WERI-Rb-1 (cell line): ENCODE data around the gene TMEM255B.

Source experiments
- DNase-seq: peaks from one replicate; pipeline ENCODE4 v3.0.0-alpha.2; 2020
- H3K27ac ChIP-seq: fragments of 250-450 bp; sonication (Bioruptor Pico); 2 replicates; pipeline ENCODE4 v1.5.1; 2020; ENCODE audit warnings: mild to moderate bottlenecking, moderate library complexity
- H3K27me3 ChIP-seq: fragments of 250-450 bp; sonication (Bioruptor Pico); 2 replicates; pipeline ENCODE4 v1.5.1; 2021; ENCODE audit warnings: mild to moderate bottlenecking, low read depth, moderate library complexity; ENCODE audit not compliant: insufficient read depth, severe bottlenecking
- H3K36me3 ChIP-seq: fragments of 250-450 bp; sonication (Bioruptor Pico); 2 replicates; pipeline ENCODE4 v1.5.1; 2020; ENCODE audit warnings: mild to moderate bottlenecking, moderate library complexity
- H3K4me3 ChIP-seq: 2 replicates; pipeline ENCODE4 v1.5.1; 2011; ENCODE audit warnings: low read depth, mild to moderate bottlenecking, control low read depth, low read length
- H3K9me3 ChIP-seq: fragments of 250-450 bp; sonication (Bioruptor Pico); 2 replicates; pipeline ENCODE4 v1.5.1; 2021; ENCODE audit warnings: mild to moderate bottlenecking, moderate library complexity; ENCODE audit not compliant: severe bottlenecking
- TF ChIP-seq, protein P1 (sequence below): IDR thresholded peaks from 2 replicates; pipeline ENCODE4 v1.5.1; 2011; ENCODE audit warnings: low read depth, mild to moderate bottlenecking, control low read depth, inconsistent platforms, low read length

TMEM255B gene

DNA sequence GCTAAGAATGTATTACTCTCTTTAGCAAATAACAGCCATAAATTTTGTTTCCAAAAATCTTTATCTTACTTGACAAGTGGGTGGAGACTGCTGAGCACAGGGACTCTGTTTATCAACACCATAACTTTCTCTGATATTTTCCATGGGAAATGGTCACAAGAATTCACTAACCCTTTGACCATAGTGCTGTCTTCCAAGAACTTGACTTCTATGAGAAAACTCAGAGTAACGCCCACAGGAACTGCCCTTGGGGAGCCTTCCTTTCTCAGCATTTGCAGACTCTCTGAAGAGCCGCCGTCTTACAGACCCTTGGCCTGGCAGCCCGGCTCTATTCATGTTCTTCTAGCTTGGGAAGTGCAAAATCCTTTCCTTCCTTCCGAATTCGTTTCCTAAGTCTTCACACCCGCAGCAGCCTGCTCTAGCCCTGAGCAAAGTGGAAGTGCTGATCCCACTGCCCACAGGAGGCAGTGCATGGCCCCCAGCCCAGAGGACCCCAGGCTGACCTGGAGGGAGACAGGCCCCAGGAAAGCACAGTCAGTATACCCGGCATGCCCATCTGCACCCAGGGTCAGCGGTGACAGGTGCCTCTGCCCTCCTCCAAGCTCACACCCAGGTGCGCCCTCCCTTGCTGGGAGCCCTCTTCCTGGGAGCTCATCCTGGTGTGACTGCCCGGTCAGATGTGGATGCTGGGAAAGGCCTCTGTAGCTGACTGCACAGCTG lies 94.7 kb downstream of the TMEM255B start:
- TF ChIP-seq, protein P1, sequence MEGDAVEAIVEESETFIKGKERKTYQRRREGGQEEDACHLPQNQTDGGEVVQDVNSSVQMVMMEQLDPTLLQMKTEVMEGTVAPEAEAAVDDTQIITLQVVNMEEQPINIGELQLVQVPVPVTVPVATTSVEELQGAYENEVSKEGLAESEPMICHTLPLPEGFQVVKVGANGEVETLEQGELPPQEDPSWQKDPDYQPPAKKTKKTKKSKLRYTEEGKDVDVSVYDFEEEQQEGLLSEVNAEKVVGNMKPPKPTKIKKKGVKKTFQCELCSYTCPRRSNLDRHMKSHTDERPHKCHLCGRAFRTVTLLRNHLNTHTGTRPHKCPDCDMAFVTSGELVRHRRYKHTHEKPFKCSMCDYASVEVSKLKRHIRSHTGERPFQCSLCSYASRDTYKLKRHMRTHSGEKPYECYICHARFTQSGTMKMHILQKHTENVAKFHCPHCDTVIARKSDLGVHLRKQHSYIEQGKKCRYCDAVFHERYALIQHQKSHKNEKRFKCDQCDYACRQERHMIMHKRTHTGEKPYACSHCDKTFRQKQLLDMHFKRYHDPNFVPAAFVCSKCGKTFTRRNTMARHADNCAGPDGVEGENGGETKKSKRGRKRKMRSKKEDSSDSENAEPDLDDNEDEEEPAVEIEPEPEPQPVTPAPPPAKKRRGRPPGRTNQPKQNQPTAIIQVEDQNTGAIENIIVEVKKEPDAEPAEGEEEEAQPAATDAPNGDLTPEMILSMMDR, result no peak
- Histone ChIP-seq H3K36me3 (no peaks in the 10 kb centered on the region; the same call in 1 of the 2 replicates), H3K27me3 (no peaks in the 10 kb centered on the region), H3K27ac (no peak overlapping the region), H3K4me3 (no peak overlapping the region), H3K9me3 (no peaks in the 10 kb centered on the region)
- DNase-seq, result no peak

DNA sequence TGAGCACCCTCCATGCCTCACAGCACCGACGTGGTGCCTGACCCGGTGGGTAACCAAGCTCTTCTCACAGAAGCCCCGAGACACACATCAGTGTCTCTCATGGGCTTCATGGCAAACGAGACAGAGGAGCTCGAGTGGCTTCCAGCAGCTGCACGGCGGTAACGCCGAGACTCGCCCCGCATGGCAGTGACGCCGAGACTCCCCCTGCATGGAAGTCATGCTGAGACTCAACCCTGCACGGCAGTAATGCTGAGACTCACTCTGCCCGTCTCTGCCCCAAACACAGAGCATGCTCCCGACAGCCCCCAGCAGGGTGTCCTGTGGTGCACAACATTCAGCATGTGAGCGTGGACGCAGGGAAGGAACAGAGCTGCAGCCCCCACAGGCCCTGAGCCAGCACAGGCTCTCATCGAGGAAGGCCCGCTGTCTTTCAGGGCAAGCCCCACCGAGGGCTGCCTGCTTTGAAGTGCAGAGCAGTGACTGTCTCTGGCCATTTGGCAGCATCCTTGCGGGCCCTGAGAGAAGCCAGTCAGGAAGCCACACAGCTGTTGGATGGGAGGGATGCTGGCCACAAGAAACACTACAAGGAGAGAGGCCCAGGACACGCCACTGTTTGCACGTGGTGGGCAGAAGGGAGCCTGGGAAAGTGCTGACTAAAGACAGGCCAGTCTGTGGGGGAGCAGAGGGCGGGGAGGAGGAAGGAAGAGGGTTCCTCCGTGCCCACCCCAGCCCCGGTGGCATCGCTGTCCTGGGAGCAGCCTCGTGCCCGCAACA lies 95.4 kb downstream of the TMEM255B start:
- no peak overlapping the region for H3K4me3 ChIP-seq
- no peak overlapping the region for H3K27ac ChIP-seq
- peaks cover 1% of the 10 kb centered on the region for H3K36me3 ChIP-seq
- TF ChIP-seq, protein P1, result no peak
- H3K9me3 ChIP-seq, result no peaks in the 10 kb centered on the region
- DNase-seq, result peak; percentile 9
- no peaks in the 10 kb centered on the region for H3K27me3 ChIP-seq

DNA sequence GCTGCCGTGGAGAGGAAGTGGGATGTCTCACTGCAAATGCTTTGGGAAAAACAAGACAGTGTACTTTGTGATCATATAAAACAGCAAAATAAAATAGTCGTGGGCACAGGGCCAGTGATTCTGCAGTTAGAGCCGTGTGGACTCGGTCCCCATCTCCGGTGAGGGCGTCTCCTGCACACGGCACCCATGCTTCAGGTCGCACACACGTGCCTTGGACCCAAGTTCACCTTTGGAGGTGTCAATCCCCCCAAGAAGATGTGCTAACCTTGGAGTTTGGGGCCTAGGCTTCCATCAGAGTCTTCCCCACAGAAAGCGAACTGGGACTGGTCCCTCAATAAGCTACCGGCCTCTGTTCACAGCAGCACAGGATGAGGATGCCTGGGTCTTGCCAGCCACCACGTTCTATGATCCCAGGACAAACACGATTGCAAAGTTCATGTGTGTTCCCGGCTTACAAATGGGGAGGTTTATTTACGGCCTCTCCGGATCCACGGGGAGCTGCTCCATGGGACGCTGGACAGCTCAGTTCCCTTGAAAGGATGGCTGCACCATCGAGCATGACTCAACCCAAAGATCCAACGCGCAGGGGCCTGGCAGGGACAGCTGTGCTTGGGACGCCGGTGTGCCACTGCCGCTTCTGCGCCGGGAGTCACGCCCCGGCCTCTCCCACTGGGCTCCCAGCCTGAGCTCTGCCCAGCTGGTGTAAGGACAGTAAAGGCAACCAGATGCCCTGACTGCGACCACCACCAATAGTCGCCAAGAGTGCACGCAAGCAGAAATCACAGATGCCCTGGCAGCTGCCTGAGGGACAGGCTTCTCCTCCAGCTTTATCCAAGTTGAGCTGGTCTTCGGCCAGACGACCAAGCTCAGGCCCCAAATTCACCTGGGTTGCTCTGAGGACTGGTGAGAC lies 96.2 kb downstream of the TMEM255B start:
- H3K27ac ChIP-seq, result no peak overlapping the region
- no peak for DNase-seq
- peaks cover 3% of the 10 kb centered on the region for H3K36me3 ChIP-seq
- H3K4me3 ChIP-seq, result no peak overlapping the region
- no peaks in the 10 kb centered on the region for H3K27me3 ChIP-seq
- TF ChIP-seq, protein P1, result no peak
- no peaks in the 10 kb centered on the region for H3K9me3 ChIP-seq

DNA sequence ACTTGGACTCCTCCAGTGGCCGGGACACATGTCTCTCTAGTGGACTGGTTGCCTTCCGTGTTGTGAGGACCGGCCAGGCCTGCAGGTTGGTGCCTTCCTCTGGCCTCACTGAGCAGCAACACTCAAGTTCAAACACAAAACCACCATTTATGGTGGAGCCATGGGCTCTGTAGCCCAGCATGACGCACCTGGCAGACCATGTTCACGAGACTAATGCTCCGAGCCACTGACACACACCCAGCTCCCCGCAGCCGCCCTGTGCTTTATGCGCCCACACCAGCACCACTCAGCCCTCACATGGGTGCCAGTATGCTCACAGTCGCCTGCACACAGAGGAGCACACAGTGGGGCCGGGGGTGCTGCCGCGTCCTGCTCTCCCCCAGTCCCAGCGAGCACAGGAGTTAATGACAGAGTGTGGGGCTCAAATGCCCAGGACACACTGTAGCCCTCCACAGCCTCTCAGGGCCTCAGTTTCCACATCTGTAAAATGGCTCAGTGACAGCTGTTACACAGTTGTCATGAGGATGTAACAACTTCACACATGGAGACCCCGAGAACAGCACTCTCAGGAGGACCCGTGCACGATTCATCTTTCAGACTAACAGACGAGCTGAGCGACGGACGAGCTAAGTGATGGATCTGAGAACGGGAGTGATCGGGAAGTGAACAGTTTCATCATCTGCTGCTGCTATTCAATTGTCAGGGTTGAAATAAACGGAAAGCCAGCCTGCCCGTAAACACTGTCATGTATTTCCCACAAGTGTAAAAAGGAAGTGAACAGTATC lies 97.1 kb downstream of the TMEM255B start:
- Histone ChIP-seq H3K27ac (no peak overlapping the region), H3K27me3 (no peaks in the 10 kb centered on the region), H3K9me3 (no peaks in the 10 kb centered on the region), H3K4me3 (no peak overlapping the region), H3K36me3 (peaks cover 3% of the 10 kb centered on the region)
- DNase-seq, result no peak
- TF ChIP-seq, protein P1, result no peak

DNA sequence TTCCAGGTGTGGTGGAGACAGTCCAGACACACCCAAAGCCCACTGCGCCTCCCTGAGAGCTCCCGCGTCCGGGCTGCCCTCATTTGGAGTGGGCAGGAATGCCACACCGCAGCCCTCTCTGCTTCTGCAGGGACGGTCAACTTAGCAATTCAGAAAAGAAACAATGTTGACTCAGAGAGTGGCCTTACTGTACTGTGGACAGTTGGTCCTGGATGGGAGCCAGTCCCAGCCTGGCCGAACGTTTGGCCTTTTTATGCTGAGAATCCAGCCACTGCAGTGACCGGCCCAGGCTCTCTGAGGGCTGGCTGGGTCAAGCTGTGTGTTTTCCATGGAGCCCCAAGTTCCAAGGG lies 97.7 kb downstream of the TMEM255B start:
- TF ChIP-seq, protein P1, result no peak
- no peaks in the 10 kb centered on the region for H3K27me3 ChIP-seq
- DNase-seq, result no peak
- H3K4me3 ChIP-seq, result no peak overlapping the region
- no peaks in the 10 kb centered on the region for H3K9me3 ChIP-seq
- no peak overlapping the region for H3K27ac ChIP-seq
- peaks cover 8% of the 10 kb centered on the region for H3K36me3 ChIP-seq
